RCC 7860 (cell line): Measurements from ENCODE around the gene SST.
A peak's percentile ranks its signal among the peaks of the same experiment; 100 is the strongest.

Experiments used
- DNase-seq: peaks from one replicate; pipeline ENCODE4 v3.0.0-alpha.2; 2015; ENCODE audit warnings: low spot score
- FAIRE-seq: peaks from 2 replicates; lab custom pipeline; 2012; peaks lifted over from hg19 to GRCh38; lab: Jason Lieb, UNC

SST gene

DNA sequence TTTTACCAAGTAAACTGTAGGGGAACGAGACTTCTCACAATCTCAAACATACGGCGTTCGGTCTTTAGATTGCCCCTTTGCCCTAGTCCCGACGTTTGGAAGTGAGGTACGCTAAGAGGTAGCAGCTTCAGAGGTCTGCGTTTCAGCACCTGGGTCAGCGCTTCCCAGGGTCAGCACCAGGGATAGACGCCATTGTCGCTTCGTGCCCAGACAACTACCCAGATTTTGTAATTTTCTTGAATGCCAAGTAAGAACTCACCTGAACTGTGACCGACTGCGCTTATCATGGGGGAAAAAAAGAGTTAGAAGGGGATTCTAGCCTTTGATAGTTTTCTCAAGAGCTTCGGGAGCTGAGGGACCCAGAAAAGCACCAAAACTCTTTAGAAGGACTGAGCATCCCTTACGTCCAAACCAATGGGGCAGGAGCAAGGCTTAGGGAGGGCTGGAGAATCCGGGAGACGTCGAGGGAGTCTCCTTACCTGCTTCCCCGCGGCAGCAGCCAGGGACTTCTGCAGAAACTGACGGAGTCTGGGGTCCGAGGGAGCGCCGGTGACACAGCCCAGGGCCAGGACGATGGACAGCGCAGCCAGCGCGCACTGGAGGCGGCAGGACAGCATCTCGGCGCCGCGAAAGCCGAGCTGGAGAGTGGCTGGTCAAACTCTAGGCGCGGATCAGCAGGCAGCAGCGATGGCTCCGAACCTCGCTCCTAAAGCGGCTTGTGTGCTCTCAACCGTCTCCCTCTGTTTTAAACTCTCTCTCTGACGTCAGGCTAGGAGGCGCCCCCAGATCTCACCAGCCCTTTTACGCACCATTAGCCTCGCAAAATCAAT, at the start of gene SST:
Gene SST (minus strand): TSS at position 720 of the 830 bp plus-strand sequence. CDS start 103 bp downstream, at position 617.
- DNase-seq (no peak), FAIRE-seq (no peak)

DNA sequence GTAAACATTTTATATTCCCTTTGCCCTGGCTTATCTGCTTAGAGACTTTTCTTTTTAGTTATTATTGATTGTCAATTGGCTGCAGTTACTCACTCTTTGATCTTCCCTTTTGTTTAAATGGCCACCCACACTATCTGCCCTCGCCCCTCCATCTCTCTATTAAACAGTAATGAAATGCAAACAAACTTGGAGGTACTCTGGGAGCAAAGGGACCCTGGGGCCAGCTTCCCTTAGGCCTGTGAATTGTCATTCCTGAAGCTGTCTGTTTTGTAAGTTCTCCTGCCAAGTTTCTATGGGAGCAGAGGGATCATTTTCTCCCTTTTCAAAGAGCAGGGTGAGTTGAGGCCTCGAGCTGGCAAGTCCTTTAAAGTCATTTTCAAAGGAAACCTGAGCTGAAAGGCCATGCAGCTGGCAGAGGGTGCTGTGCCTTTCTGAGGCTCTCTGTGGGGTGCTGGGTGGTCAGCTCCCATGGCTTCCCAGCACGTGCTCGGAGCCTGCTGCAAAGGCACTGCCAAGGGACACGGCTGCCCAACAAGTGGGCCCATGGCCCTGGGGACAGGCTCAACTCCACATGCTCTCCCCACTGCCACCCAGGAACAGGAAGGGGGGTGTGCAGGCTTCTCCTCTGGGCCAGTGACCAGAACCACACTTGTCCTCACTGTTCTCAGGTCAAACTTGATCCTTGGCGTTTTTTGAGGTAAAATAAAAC, 49.6 kb upstream of the SST start:
- FAIRE-seq = no peak
- DNase-seq = no peak

DNA sequence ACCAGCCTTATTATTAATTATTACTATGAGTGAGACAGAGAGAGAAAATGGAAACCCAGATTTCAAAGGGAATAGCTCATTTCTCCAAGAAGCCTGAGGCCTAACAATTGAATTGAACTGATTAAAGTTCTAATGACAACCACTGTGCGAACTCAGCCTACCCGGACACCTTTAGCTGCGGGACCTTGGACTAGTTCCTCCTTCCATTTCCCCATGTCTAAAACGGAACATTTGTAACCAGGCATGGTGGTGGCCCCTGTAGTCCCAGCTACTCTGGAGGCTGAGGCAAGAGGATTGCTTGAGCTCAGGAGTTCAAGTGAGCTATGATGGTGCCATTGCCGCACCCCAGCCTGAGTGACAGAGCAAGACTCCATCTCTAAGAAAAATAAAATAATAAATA, 48.6 kb upstream of the SST start:
- FAIRE-seq (no peak), DNase-seq (no peak)

DNA sequence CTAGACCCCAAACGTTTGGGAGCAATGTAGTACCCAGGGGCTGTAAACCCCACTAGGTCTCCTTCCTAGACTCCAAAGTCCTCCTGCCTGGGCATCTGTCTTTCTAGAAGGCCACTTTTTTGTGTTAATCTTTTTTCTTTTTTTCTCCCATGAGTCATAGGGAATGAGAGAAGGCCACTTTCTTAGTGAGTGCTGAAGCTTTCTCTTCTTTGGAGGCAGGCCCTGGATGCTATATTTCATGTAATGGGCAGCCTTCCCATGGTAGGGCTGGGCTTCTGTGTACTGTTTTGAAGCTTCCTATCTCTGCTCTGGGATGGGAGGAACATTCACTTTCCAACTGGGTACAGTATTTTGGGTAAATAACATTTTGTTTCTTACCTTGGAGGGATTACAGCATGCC, 47.4 kb upstream of the SST start:
- DNase-seq (no peak), FAIRE-seq (no peak)

DNA sequence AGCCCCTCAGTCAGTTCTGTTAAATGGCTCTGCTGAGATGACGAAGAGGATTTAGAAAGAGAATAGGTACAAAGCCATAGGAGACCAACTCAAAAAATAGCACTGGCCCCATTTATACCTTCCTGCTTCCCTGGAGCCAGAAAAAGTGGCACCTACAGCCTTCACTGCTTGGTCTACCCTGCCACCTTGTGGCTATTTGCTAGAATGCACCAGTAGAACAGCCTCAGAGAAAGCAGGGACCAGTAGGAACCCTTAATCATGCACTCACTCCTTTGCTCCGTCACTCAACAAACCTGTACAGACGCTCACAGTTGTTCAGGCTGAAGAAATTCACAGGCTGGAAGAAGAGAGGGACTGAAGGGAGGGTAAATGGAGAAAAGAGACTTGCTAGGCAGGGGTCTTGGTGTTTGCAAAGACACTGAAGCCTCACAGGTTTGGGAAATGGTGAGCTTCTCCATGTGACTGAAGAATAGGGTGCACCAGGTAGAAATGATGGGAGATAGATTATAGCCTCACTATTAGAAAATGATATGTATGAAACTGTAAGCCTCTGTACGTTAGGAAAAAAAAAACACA, 44.3 kb upstream of the SST start:
- peak; percentile 51 for DNase-seq
- FAIRE-seq = peak; percentile 25

DNA sequence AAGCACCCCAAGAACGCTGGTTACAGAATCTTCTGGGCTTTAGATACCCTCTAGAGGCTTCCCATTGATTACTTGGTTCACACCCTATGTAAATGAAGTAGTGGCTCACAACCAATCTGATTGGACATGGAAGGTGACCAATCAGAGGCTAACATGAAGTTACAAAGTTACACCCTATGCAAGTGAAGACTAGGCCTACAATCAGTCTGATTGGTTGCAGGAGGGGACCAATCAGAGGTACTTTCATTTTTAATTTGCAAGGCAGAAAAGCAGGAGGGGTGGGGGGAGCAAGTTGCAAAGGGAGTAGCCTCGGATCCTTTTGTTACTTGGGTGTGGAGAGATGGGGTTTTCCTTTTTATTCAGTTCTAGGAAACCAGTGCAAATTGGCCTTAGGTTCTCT, 43.3 kb upstream of the SST start:
- no peak for FAIRE-seq

DNA sequence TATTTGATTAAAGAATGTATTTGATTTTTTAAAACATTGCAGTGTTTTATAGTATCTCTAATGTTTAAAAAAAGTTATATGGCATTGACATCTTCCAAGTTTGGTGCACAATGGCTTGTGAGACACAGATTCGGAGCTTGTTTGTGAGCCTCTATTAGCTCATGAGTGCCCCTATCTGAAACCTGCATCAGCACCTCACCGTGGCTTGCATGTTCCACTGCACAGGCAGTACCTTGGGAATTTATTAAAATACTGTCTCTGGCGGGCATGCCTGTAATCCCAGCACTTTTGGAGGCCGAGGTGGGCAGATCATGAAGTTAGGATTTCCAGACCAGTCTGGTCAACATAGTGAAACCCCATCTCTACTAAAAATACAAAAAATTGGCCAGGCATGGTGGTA, 39.0 kb upstream of the SST start:
- DNase-seq = no peak
- no peak for FAIRE-seq

More for the DNA sequence above, 43.3 kb upstream of the SST start:
- peak; percentile 16 for DNase-seq

DNA sequence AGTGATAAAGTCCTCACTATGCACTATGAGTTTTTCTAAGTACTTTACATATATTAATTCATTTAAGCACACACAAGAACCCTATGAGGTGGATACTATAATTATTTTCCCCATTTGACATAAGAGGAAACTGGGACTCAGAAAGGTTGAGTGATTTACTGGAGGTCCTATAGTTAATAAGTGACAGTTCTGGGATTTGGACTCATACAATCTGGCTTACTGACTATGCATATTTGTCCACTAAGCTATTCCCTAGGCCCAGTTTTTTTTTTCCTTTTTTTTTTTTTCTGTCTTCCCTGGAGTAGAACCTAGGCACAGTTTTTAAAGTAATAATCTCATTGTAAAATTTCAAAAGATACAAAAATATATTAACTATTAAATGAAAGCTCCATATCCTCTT, 38.5 kb upstream of the SST start:
- DNase-seq (peak; percentile 10), FAIRE-seq (peak; percentile 77)

DNA sequence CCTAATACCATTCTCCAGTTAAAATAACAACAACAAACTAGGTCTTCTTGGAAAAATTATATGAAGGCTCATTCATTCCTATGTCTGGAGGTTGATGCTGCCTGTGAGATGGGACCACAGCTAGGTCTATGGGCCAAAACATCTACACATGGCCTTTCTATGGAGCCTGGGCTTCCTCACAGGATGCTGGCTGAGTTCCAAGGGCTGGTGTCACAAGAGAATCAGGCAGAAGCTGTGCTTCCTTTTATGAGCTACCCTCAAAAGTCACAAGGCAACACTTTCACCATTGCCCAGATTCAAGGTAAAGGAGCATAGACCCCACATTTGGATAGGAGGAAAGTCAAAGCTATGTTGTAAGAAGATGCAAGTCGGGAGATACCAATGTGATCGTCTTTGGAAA, 36.8 kb upstream of the SST start:
- FAIRE-seq (no peak), DNase-seq (no peak)

DNA sequence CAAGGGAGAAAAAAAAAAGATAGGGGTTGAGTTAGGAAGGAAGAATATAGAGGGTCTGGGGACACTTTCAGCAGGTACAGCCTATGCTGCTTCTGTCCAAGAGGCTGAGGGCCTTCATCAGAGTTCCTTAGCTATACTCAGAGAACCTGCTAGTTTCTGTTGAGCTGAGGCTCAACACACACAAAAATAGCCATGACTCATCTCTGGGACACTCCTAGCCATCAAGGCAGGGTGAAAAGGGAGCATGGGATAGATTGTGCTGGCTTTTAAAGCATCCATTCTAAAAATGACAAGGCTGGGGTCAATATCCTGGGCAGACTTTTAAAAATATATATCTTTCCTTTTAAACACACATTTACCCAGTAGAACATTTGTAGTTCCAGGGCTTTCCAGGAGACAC, 35.0 kb upstream of the SST start:
- no peak for DNase-seq
- no peak for FAIRE-seq

DNA sequence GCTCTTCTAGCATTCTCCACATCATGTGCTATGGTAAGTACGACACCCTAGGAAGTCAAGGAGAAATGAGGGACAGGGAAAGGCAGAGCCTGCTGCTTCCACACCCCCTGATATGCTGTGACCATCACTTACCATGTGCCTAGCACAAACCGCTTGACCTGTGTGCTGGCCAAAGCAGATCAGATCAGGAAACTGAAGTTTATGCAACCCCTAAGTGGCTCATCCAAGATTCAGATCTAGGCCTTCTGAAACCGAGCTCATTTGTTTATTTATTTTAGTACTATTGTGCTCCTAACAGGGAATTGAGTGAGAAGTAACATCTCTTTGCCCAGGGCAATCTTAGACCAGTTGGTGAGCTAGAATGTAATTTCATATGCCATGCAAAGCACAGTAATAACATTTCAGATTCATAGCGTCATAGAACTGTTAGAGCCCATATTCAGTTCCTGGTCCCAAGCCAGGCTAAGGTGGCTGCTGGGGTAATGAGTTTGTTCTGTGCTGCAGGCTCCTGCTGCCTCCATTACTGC, 32.4 kb upstream of the SST start, which contains the start of gene RTP2:
Gene RTP2 (minus strand): TSS at position 51 of the 527 bp plus-strand sequence. CDS start 429 bp downstream, outside the sequence.
- FAIRE-seq (no peak), DNase-seq (no peak)

DNA sequence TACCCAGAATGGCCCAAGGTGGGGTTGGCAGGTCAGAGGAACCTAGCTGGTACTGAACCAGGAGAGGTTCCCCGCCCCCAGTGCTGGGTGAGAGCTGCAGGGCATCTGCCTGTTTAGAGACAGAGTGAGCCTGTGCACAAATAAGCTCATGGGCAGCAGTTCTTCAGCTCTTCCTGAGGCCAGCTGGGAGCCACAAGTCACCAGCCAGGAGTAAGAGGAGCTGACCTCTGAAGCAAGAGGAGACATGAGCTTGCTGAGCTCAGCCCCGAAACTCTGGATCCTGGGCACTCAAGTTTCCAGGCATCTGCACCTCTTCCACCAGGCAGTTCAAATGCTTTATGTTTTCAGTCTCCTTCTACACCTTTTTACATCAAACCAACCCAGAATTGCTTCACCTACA, 30.1 kb upstream of the SST start:
- no peak for FAIRE-seq
- DNase-seq = no peak

DNA sequence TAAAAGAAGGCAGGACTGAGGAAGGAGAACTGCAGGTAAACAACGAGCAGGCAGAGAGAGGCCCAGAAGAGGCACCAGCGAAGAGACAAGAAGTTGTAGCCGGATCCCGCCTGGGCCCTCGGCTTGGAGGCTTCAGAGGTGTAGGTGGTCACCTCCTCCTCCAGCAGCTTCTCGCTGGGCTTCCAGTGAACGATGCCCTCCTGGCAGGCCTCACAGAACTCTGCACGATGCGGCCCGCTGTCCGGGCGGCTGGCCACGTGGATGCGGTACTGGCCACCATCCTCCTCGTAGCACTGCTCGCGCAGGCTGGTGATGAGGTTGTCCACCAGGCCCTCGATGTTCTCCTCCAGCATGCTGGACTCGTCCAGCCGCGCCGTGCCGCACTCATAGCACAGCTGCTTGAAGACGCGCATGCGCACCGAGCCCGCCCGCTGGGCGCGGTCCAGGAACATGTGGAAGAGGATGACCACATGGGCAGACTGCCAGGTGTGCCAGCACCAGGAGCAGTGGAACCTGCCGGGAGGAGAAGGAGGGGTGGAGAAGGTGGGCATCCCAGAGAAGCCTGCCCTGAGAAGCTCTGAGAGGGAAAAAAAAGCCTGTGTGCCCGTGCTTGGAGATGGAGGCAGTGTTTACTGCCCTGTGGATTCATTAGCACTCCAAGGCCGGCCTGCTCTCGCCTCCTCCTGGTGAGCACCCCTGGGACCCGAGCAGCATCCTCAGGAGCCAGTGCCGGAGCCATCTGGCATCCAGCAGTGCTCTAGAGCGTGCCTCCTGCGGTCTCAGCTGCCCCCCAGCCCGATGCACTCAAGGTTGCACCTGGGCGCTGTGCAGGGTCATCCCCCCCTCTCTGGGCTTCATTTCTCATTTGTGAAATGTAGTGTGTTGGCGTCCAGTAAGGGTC, 28.6 kb upstream of the SST start:
- FAIRE-seq = no peak
- DNase-seq = no peak

DNA sequence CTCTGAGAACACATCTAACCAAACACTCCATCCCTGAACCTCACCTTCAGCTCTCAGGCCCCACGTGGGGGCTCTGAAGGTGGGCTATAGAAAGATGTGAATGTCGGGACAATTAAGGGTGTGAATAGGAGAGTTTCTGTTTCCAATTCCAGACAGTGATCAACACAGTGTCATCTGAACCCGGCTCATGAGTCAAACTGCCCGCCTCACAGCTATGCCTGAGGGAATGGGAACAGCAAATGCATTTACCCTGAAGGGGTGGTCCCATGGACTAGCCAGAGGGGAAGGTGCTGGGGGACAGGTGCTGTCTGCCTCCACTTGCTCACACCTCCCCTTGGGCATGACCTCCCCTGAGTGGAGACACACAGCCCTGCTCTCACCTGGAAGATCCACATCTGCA, 25.8 kb upstream of the SST start:
- DNase-seq = no peak
- no peak for FAIRE-seq

DNA sequence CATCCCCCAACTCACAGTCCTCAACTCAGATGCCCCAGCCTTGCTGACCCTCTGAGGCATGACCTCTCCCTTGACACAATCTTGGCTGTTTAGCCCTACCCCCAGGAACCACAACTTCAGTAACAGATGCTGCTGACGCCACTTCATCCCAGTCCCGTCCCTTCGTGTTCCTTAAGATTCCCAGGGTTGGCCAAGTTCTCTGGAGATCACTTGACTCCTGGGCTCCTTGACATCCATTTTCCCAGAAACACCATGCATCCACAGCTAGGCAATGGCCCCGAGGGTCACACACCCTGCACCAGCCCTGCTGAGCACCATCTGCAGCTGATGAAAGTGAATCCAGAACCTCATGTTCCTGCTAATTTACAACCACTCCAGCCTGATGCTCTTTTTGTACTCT, 25.3 kb upstream of the SST start:
- FAIRE-seq (no peak), DNase-seq (no peak)

DNA sequence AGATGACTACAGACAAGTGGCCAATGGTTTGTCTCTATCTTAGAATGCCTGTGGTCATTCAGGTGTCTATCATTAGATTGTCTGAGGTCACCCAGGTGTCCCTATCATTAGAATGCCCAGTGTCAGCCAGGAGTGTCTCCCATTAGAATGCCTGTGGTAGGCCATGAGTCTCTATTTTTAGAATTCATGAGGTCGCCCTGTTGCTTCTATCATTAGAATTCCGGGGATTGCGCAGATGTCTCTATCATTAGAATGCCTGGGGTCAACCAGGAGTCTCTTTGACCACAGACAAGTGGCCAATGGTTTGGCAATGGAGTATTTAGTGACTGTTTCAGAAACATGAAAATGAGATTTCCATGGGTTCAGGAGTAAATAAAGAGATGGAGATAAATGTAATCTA, 24.6 kb upstream of the SST start:
- peak; percentile 74 for FAIRE-seq
- peak; percentile 78 for DNase-seq

DNA sequence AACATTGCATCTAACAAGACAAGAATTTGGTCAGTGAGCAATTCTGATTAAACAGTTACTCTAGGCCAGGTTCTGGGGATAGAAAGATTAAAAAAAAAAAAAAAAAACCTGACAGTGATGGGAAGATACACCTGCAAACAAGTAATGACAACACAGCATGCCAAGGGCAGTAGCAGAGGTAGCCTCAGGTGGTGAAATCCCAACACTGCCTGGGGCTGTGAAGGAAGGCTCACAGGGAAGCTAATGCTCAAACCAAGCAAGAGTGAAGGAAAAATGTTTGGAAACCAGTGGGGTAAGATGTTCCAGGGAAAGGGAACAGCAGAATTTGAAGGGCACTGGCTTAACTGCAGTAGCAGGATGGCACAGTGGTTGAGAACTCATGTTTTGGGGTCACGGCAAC, 23.2 kb upstream of the SST start:
- FAIRE-seq (no peak), DNase-seq (no peak)

DNA sequence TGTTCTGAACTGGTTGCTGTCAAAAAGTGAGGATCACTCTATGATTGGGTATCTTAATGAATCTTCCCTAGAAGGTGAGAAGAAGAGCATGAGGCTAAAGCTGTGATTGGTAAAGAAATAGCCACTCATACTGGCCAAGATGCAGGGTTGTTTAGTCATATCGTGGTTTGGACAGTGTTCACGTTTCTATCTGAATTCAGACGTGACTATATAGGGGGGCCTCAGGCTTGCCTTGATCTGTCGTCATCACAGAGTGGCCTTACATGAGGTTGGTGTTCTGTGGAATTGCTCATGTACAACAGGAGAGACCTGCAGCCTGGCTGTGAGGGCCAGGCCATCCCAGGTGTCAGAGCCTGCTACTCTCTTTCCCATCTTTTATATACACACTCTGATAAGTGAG, 19.8 kb upstream of the SST start:
- DNase-seq (no peak), FAIRE-seq (no peak)

DNA sequence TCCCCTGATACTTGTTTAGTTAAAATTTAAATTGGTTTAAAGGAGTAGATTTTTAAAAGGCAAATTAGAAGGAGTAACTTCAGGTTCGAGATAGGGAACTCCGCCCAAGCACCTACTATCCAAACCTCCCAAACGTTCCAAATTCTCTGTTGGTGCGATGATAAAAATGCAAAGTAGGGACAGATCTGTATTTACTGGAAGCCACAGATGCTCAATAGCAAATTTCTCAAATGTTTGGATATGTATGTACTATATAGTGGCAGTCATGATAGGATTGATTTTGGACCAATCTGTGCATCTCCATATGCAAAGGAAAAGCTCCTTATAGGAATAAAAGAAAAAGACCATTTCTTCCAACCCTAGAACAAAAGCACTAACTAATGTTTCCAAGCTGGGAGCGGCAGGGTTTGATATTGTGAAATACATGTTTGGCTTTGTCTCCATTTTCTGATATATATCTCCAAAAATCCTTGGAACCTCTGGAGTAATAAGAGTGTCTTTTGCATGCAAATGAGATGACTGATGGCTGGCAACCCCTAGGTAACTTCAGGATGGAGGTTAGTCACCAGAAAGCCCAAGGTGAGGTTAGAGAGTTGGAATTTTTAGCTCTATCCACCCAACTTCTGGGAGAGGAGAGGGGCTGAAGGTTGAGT, 16.6 kb upstream of the SST start:
- no peak for FAIRE-seq

DNA sequence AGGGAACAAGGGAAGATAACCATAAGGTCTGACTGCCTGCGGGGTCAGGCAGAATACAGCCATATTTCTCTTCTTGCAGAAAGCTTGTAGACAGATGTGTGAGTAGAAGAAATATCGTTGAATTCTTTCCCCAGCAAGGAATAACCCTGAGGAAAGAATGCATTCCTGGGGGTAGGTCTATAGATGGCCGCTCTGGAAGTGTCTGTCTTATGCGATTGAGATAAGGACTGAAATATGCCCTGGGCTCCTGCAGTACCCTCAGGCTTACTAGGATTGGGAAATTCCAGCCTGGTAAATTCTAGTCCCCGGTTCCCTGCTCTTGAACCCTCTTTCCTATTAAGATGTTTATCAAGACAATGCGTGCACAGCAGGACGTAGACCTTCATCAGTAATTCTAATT, 15.8 kb upstream of the SST start:
- DNase-seq = no peak
- no peak for FAIRE-seq

More for the DNA sequence above, 16.6 kb upstream of the SST start:
- DNase-seq = no peak
